Islet precursor cell (in vitro differentiated cells): ENCODE results near the gene OPA1.

ENCODE experiments used
- DNase-seq: peaks from one replicate; pipeline ENCODE4 v3.0.0-alpha.2; 2018

OPA1 gene

DNA sequence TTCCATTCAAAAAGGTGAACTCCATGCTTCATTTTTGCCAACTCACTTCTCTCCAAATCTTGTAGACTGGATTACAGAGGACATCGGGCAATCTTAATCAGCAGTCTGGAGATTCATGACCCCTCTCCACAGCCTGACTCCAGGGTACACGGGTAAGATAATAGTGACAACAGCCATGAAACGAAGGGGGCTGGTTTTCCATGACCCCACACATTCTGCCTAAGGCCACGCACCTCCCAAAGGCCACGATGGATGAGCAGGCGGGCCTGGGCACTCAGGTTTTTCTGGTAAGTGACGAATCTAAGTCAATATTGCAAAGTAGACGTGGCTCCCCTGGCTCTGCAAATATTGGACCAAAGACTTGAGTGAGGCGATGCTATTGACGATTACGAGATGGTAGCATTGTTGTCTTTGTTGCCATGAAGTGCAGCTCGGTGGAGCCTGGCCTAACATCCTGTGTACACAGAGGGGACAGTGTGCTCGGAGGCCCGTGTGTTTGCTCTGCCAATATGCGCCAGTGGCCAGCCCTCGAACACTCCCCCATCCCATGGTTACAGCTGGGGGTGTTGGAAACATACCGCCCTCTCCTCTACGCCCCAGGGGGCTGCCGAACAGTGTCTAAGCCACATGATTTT lies 119.1 kb downstream of the OPA1 start:
- no peak for DNase-seq

DNA sequence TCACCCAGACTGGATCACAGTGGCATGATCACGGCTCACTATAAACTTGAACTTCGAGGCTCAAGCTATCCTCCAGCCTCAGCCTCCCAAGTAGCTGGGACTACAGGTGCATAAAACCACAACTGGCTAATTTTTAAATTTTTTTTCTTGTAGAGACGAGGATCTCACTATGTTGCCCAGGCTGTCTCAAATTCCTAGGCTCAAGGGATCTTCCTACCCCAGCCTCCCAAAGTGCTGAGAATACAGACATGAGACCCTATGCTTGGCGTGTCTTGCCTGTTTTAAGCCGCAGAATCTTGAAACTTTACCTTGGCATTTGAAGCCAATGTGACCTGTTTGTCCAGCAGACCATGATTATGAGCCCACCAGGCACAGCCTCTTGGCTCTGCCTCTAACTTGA lies 119.9 kb downstream of the OPA1 start:
- no peak for DNase-seq

DNA sequence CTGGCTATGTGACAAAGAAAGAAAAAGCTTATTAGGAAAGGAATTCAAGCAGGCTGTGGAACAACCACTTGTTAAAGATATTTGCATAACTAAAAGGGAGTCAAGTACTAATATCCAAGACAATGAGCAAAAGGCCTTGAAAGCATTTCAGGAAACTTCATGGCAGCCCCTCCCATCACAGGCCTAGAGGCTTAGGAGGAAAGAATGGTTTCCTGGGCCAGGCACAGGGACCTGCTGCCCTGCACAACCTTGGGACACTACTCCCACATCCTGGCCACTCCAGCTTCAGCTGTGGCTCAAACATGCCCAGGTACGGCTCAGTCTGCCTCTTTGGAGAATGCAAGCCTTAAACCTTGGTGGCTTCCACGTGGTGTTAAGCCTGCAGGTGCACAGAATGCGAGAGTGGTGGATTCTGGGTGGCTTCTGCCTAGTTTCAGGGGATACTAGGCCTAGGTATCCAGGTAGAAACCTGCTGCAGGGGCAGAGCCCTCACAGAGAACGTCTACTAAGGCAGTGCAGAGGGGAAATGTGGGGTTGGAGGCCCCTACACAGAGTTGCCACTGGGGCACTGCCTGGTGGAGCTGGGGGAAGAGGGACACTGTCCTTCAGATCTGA lies 121.6 kb downstream of the OPA1 start:
- DNase-seq, result no peak

DNA sequence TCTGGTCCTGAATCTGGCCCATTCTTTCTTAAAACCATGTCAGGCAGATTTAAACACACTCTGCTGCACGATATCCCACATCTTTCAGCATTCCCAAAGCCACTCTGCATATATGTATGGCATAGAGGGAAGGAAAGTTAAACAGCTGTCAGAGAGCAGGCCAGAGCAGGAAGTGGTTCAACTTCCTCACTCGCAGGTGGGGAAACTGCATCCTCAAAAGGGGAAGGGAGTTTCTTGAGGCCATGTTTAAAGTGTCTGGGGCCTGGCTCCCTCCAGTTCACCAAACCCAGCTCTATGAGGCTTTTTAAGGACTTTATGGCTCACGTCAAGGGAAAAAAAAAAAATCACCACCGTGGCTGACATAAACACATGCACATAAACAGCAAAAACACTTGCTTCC lies 123.1 kb downstream of the OPA1 start:
- no peak for DNase-seq

DNA sequence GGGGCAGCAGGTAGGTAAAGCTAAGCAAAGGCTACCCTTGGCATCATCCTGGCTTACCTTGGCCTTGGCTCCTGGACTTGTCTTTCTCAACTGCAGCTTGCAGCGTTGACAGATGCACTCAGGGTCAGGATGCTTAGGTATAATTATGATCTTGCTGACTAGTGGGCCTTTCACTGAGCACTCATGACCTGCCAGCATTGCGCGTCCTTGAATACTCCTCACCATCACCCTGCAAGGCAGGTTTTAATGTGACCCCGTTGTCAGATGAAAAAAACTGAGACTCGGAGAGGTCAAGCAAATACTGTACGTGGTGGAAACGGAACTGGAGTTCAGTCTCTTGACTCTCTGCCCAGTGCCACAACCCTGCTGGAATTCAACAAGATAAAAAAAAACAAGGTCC lies 126.7 kb downstream of the OPA1 start:
- no peak for DNase-seq

DNA sequence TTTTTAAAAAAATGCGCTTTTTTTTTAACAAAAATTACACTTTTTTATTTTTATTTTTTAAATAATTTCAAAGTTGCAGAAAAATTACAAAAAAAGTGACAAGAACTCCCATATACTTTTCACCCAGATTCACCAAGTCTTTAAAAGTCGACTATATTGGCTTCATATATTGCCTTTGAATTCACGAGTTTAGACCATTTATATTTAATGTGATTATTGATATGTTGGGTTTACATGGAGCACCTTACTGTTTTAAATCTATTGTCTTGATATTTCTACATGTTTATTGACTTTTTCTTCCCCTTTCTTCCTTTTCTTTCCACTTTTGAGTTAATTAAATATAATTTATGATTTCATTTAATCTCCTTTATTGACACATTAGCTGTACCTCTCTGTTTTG lies 127.2 kb downstream of the OPA1 start:
- DNase-seq, result no peak

DNA sequence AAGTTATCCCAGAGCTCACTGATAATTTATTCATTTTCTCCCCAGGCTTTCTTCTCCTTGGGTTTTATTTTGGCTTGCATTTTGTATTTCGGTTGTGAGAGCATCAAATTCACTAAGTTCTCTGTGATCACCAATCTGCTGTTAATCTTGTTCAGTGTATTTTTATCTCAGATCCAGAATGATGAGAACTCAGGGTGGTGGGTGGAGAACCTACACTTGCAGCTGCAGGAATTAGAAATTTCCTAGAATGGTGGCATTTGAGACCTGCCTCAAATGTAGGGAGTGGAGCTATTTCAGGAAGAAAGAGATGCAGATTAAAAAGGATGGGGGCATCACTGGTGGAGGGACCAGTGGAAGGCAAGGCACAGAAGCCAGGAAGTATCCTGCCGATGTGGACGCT lies 129.6 kb downstream of the OPA1 start:
- no peak for DNase-seq

DNA sequence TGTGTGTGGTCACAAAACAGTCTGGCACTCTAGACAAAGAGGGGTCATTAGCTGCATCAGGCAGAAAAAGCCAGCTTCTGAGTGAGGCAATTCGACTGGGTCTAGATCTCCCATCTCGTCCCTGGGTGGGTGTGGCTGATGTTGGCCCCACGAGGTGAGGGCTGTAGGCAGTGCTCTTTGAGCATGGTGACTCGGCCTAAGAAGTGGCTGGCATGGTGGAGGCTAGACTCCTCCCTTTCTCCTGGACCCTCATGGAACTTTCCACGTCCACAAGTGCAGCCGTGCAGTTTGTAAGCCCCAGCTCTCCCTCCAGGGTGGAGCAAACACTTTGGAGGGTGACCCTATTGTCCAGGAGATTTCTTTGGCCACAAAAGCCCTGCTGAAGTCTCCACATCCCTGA lies 134.1 kb downstream of the OPA1 start:
- DNase-seq, result no peak

DNA sequence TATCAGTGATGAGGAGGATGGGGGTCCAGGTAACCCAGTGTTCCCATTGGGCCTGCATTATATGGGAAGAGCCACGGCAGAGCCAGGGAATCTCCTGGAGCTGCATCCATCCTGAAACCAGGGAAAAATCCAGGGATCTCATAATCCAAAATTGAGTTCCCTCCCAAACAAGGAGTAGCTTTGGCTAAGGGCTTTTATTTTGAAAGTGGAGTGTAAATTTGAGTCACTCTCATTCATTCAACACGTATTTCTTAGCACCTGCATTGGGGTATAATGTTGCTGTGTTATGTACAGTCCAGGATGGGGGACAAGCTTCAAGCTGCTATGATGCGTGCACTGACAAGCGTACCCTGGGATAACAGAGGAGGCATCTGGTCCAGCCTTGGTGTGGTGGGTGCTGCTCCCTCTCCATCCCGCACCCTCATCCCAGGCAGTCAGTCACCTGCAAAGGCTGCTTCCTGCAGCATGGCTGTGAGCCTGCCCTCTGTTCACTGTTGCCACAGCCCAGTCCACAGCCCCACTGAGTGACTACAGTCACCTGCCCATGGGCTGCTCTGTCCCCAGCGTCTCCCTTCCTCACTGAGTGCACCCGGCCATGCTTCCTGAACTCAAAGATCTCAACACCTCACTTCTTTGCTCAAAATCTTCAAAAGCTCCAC lies 135.6 kb downstream of the OPA1 start:
- no peak for DNase-seq

DNA sequence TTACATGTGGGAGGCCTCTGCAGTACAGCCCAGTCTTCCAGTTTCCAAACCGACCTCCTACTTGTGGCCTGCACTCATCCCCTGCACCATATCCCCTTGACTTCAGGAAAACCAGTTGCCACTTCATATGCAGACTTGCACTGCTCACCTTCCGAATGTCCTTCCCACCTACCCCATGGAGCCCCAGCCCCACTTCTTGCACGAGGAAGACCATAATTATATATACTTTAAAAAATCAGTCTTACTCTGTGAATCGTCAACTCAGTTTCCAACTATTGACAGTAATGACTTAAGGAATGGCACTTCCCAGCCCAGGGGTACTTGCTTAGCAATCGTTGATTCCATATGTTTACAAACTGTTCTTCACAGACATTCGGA lies 136.1 kb downstream of the OPA1 start:
- DNase-seq, result no peak

DNA sequence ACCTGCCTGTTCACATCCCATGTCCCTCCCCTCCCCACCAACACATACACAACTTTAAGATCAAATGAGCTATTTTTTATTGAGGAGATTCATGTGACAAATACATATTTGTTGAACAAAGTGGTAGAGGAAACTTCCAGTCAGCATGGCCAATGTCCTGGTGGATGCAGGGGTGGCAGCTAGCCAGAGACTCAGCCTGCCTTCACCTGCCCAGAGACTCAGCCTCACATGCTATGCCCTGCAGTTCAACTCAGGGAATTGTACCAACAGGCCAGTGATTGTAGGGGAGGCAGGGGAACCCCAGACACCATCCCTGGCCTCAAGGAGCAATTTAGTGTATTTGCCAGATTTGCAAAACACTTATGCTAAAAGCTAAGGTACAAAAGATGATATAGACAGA lies 136.6 kb downstream of the OPA1 start:
- no peak for DNase-seq

DNA sequence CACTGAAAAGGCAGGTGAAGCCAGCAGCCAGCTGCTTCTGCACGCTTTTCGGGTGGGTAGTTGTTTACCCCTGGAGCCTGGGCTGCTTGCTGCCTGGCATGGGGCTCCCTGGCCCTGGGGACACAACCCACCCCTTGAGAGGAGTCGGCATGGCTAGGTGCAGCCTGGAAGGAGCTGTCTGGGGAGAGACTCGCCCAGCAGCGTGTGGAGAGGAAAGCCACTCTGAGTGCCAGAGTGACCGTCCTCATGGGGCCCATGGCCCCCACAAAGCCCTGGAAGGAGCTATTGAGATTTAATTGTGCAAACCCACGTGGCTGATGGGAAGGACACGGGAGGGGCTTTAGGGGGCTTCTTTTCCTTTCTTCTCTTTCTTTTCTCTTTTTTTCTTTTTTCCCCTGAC lies 137.5 kb downstream of the OPA1 start:
- no peak for DNase-seq

DNA sequence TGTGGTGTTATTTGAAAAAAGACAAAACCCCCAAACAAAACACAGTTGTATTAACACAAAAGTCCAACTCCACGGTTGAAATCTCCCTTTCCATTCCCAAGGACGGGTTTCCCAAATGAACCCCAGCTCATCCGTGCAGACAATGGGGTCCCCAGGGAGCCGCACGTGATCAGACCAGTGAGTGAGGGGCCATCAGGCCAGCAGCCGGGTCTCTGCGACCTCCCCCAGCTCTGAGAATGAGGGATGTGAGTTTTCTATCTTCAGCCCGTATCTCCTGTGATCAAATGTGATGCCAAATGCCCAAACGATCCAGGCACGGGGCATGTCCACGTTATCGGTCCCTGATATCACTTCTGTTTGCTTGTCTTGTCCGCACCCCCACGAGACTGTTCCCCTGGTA lies 138.0 kb downstream of the OPA1 start:
- DNase-seq, result no peak

DNA sequence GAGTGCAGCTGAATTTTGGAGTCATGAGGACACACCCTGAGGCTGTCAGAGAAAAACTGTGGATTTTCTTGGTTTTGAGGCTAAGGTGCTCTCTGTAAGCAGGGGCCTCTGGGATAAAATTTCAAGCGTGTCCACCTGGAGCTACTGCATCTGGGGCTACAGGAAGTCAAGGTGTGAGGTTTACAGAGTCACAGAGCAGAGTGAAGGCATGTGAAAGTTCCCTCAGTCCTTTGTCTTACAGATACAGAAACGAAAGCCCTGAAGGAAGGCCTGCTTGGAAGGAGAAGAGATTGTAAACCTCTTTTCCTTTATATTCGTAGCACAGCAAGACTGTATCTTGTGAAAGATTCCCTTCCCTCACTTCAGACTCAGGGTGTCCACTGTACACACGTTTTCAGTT lies 138.6 kb downstream of the OPA1 start:
- DNase-seq, result no peak

DNA sequence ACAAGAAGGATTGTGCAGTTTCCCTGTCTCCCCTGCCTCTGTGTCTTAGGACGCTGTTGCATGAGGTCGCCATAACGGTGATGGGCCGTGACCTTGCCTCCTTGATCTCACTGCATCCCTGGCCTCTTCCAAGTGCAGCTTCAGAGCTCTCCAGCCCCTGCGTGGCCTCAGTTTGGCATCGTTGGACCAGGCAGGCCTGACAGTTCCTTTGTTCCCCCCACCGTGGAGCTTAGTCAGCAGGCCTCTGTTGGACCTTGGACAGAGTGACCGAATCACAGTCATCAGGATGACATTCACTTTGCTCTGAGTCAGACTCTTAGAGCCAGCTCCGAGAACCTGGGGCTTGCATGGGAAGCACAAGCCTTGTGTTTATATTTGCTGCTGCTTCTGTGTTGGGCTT lies 139.4 kb downstream of the OPA1 start:
- peak; percentile 76 for DNase-seq

DNA sequence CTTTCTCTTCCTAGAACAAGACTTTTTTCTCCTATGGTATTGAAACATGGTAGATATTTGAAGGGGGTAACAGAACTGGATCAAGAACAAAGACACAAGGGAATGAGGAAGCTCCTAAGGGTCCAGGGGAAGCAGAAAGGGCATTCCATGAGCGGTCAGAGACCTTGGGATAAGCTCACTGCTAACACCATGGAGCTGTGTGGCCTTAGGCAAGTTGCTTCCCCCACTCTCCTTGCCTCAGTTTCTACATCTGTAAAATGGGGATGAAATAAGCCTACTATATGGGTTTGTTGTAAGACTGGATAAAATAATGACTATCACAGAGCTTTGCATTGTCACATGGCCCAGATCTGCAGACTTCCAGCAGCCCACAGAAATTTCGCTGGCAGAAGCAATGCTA lies 139.8 kb downstream of the OPA1 start:
- DNase-seq, result no peak

DNA sequence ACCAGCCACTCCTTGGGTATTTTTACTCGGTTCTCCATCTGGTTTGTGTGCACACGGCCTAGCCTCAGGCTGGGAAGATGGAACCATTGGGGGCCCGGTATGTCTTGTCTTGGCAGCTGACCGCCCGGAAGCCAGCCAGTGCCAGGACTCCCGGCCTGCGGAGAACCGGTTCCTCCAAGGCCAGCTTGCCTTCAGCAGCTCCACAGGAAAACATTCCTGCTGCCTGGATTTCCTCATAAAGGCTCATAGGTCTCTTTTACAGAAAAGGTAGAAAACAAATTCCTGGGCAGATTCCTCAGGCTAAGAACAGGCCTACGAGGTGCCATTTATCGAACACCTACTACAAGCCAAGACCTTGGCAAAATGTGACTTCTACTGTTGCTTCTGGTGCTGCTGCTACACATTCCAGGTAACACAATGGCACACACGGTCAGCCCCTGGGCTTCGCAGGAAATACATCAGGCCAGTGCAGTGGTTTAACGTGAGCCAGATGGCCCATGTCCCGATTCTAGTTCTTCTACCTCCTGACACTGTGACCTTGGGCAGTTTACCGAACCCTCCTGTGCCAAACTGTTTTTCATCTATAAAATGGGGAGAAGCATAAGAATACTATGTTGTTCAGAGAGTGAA lies 141.8 kb downstream of the OPA1 start:
- DNase-seq, result no peak

DNA sequence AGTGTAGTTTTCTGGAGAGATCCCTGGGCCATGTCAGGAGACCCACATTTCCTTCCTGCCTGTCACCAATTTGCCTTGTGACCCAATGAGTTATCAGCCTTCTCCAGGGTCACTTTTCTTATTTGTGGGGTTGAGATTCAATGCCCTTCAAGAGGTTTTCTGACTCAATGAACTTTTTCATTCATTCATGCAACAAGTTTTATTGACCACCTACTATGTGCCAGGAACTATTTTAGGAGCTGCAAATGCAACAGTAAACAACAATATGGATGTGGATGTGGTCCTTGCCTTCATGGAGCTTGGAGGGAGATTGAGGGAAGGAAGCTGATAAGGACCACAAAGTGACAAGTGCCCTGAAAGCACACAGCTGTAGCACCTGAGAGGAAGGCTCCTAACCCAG lies 142.8 kb downstream of the OPA1 start:
- DNase-seq, result no peak

DNA sequence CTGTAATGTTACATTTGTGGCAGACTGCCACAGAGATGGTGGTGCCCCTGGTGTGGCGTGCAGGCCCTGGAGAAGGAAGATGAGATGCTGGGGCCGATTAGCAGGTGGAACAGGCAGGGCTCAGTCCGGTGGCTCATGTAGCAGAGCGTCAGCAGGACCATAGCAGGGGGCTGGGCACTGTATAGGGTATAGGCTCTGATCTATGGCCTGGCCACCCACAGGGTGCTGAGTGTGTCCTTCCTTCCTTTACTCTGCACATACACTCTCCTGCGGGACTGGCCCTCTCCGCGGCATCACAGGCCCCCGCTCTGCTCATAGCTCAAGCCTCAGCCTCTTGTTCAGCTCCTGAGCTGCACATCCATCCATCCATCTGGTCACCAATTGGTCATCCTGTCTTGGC lies 143.6 kb downstream of the OPA1 start:
- DNase-seq, result no peak

DNA sequence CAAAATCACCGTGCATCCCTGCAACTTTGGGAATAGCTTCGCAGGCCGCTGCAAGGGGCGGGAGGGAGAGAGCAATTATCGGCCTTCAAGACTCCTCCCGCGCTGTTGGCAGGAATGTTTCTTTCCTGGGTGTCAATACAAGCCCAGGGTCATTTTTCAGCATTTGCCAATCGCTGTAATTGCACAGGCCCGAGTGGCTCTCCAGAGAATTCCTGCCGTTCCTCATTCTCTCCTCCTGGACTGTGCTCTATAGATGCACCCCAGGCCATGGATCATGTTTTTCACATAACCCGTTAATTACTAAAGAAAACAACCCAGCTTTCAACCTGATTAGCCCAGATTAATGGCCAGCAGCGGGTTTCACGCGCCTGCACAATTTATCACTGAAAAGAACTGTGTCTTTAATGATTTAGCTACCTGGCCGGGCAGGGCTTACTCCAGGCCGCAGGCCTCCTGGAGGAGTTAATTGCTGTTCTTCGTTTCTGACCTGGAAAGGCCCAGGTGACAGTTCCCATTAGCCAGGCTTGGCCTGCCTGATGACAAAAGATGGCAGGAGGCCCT lies 144.3 kb downstream of the OPA1 start:
- no peak for DNase-seq

DNA sequence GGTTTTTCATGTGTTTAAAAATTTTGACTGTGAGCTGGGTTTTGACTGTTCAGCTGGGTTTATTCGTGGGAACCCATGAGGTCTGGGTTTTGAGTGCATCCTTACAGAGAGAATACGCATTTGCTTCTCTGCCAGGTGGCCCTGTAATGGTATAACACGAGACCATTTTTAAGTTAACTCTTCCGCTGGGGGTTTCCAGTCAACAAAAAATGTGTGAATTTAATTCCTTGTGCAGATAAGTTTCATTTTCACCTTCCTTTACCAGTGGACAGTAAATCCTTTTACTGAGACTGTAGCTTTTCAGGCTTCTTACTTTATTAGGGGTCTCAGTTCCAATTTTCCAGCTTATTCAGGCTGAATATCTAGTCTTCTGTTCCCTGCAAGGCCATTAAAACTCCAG lies 149.6 kb downstream of the OPA1 start:
- DNase-seq, result no peak

DNA sequence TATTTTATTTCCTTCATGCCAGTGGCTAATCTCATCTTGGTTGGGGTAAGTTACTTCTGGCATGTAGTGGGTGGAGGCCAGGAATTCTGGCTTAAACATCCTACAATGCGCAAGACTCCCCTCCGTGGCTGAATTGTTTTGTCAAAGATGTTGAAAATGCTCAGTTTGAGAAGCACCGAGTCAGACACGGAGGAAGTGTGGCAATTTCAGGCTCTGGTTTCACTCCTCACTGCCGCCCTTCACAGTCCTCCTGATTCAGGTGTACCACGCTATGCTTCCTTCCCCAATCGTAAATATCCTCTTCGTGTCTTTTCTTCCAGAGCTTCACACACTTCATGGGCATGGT lies 150.7 kb downstream of the OPA1 start:
- DNase-seq, result no peak

DNA sequence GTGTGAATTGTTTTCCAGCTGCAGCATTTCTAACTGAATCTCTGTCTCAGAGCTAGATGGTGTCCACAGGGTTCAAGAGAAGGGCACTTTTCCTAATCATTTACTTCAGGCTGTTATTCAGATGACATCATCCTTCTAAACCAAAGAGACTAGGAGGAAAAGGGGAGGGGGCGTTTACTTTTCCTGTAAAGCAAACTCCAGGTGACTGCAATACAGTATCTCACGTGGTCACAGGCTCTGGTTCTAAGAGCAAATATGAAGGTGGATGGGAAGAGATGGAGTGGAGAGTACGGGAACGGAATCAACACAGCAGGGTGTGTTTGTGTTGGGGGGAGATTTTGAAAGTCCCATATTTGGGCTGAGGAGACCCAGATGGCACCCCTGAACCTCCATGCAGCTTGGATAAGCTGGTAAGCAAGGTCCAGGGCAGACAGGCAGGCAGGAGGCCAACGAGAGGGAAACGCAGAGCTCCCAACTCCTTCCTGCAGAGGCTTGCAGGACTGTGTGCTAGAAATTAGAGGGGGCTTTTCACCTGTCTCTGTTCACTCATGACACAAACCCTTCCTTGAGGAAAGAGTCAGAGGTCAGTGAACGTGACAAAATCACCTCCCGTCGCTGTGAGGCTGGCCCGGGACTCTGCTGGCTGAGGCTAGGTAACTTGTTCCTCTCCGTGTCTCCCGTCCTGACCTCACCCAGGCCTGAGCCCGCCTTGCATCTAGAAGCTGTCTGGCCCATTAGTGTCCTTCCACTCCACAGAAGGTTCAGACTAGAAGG lies 151.2 kb downstream of the OPA1 start:
- DNase-seq, result peak; percentile 75
